K562 (cell line): ENCODE data around the gene SETD7. TPM values are rescaled to one million over a fixed set of nuclear protein-coding genes. Genes with fewer than 3 reads are reported as not detected.

ENCODE experiments used
- ATAC-seq: fragments of 200-7000 bp; cut with Tn5 transposase; 3 replicates; pipeline ENCODE4 v1.9.1; 2020; ENCODE audit warnings: moderate library complexity
- BruUV-seq: library from RNA; stranded (reverse); fragments of 400-500 nt; replicated peaks from 2 replicates; lab custom pipeline; 2021; lab: Mats Ljungman, UMichigan
- CTCF ChIA-PET: fragments of 300-600 bp; formaldehyde crosslinking; extraction: SDS; loops from one replicate; lab custom pipeline; 2021; ENCODE audit warnings: low intra/inter-chr PET ratio; lab: Yijun Ruan, JAX
- POLR2A ChIA-PET: fragments of 300-600, 350-650 bp; sonication (Branson Sonifier 250); formaldehyde crosslinking; extraction: SDS; loops from one replicate; lab custom pipeline; 2021; ENCODE audit warnings: antibody characterized with exemption, inconsistent platforms; lab: Yijun Ruan, JAX
- DNase-seq, 4 experiments: peaks; one replicate each; pipeline versions ENCODE4 v3.0.0 to v3.0.0-alpha.2; 2011 to 2018; ENCODE audit warnings: low spot score in 3 of 4, mixed read lengths in 3 of 4; ENCODE audit errors: extremely low read depth in 1 of 4
- FAIRE-seq: peaks from 2 replicates; lab custom pipeline; 2011; peaks lifted over from hg19 to GRCh38; lab: Jason Lieb, UNC
- H2AFZ ChIP-seq: 2 replicates; pipeline ENCODE4 v1.6.0; 2011; ENCODE audit warnings: low read depth, low read length, control low read depth, inconsistent platforms
- H3K27ac ChIP-seq: fragments of 200-600 bp; 3 replicates; pipeline ENCODE4 v1.8.0; 2011; ENCODE audit warnings: low read depth, mild to moderate bottlenecking, control low read depth, inconsistent platforms, low read length, moderate library complexity, mixed read lengths; ENCODE audit errors: extremely low read depth
- H3K27me3 ChIP-seq, 2 experiments: fragments of 300-600 bp in 1 of 2; 2 replicates in 1 of 2; 3 replicates in 1 of 2; pipeline versions ENCODE4 v1.6.0 to v1.8.0; 2011; ENCODE audit warnings: inconsistent platforms in 2 of 2, low read length in 2 of 2, mild to moderate bottlenecking in 1 of 2, mixed read lengths in 1 of 2, moderate library complexity in 1 of 2; ENCODE audit not compliant: control insufficient read depth in 2 of 2, insufficient read depth in 2 of 2
- H3K36me3 ChIP-seq: fragments of 300-600 bp; 3 replicates; pipeline ENCODE4 v1.8.0; 2011; ENCODE audit warnings: mild to moderate bottlenecking, low read length, inconsistent platforms; ENCODE audit not compliant: control insufficient read depth, insufficient read depth
- H3K4me1 ChIP-seq, 2 experiments: fragments of 200-600 bp in 1 of 2; replicated peaks in 1 of 2; 2 replicates in 1 of 2; 3 replicates in 1 of 2; pipeline versions ENCODE4 v1.5.1 to v1.8.0; 2011; ENCODE audit warnings: inconsistent platforms in 2 of 2, low read length in 2 of 2, mild to moderate bottlenecking in 1 of 2, mixed read lengths in 1 of 2, moderate library complexity in 1 of 2; ENCODE audit not compliant: control insufficient read depth in 2 of 2, insufficient read depth in 2 of 2
- H3K4me2 ChIP-seq: 2 replicates; pipeline ENCODE4 v1.6.1; 2011; ENCODE audit warnings: low read length, control low read depth, inconsistent platforms, mixed read lengths; ENCODE audit not compliant: insufficient read depth
- H3K4me3 ChIP-seq: fragments of 200-600 bp; sonication (generic), shearing (Covaris generic); 2 replicates; pipeline ENCODE4 v1.5.1; 2016; ENCODE audit warnings: control low read depth, inconsistent platforms
- H3K79me2 ChIP-seq: fragments of 200-600 bp; 3 replicates; pipeline ENCODE4 v1.8.0; 2011; ENCODE audit warnings: low read length, inconsistent platforms; ENCODE audit not compliant: control insufficient read depth, insufficient read depth
- H3K9ac ChIP-seq, 2 experiments: 2 replicates each; pipeline versions ENCODE4 v1.6.0 to v1.6.1; 2011; ENCODE audit warnings: low read depth in 2 of 2, low read length in 2 of 2, control low read depth in 1 of 2, inconsistent platforms in 1 of 2, mild to moderate bottlenecking in 1 of 2, mixed read lengths in 1 of 2; ENCODE audit not compliant: insufficient read depth in 1 of 2
- H3K9me1 ChIP-seq: one replicate; pipeline ENCODE4 v1.6.0; 2011; ENCODE audit warnings: inconsistent platforms, mild to moderate bottlenecking, low read length, moderate library complexity; ENCODE audit not compliant: control insufficient read depth, insufficient read depth
- H3K9me3 ChIP-seq: replicated peaks from 2 replicates; pipeline ENCODE4 v1.5.1; 2011; ENCODE audit warnings: low read depth, low read length, inconsistent platforms; ENCODE audit not compliant: control insufficient read depth, insufficient read depth
- H4K20me1 ChIP-seq: replicated peaks from 2 replicates; pipeline ENCODE4 v1.6.1; 2011; ENCODE audit warnings: low read length, inconsistent platforms, mixed read lengths; ENCODE audit not compliant: control insufficient read depth, insufficient read depth
- ATF7 ChIP-seq: fragments of 450-650 bp; IDR thresholded peaks from 2 replicates; pipeline ENCODE4 v1.7.1; 2014; ENCODE audit warnings: mild to moderate bottlenecking, moderate library complexity
- CREB1 ChIP-seq, 2 experiments: sonication (generic) in 1 of 2; formaldehyde crosslinking in 1 of 2; IDR thresholded peaks; 2 replicates each; pipeline versions ENCODE4 v1.6.1 to v1.8.0; 2012 to 2022; ENCODE audit warnings: inconsistent platforms in 1 of 2, mild to moderate bottlenecking in 1 of 2, missing genetic modification reagents in 1 of 2, moderate library complexity in 1 of 2
- CREBBP ChIP-seq: IDR thresholded peaks from one replicate; pipeline ENCODE4 v1.6.1; 2012; ENCODE audit warnings: low read depth, mild to moderate bottlenecking, control low read depth, inconsistent platforms, low read length
- KLF16 ChIP-seq: IDR thresholded peaks from 2 replicates; pipeline ENCODE4 v1.6.1; 2016; ENCODE audit warnings: antibody characterized with exemption
- LARP7 ChIP-seq: fragments of 450-650 bp; IDR thresholded peaks from 2 replicates; pipeline ENCODE4 v1.6.1; 2016
- NELFE ChIP-seq: IDR thresholded peaks from 2 replicates; pipeline ENCODE4 v1.6.1; 2011; ENCODE audit warnings: mild to moderate bottlenecking; ENCODE audit not compliant: insufficient read depth, insufficient read length
- NFIC ChIP-seq: fragments of 450-650 bp; IDR thresholded peaks from 2 replicates; pipeline ENCODE4 v1.6.1; 2017; ENCODE audit warnings: mild to moderate bottlenecking, inconsistent platforms
- NR1H2 ChIP-seq: sonication (generic); formaldehyde crosslinking; IDR thresholded peaks from 2 replicates; pipeline ENCODE4 v1.4.0; 2020; ENCODE audit warnings: mild to moderate bottlenecking, missing genetic modification reagents
- RBFOX2 ChIP-seq: fragments of 200-400 bp; formaldehyde crosslinking; IDR thresholded peaks from 2 replicates; pipeline ENCODE4 v1.6.1; 2017; ENCODE audit warnings: low read depth, mild to moderate bottlenecking, low read length, moderate library complexity
- RBM25 ChIP-seq: fragments of 200-400 bp; formaldehyde crosslinking; IDR thresholded peaks from 2 replicates; pipeline ENCODE4 v1.6.1; 2018; ENCODE audit warnings: low read length, low read depth, moderate library complexity; ENCODE audit not compliant: severe bottlenecking
- U2AF2 ChIP-seq: fragments of 200-400 bp; formaldehyde crosslinking; optimal IDR thresholded peaks from 2 replicates; pipeline ENCODE3; 2017; ENCODE audit warnings: low read depth, mild to moderate bottlenecking, low read length
- ZNF75A ChIP-seq: fragments of 450-650 bp; formaldehyde crosslinking; IDR thresholded peaks from 2 replicates; pipeline ENCODE4 v1.4.0; 2020; ENCODE audit warnings: mild to moderate bottlenecking
- WGBS: fragments of 100-300 bp; shearing (Covaris generic); methylation state at CpG from one replicate; pipeline ENCODE4 v1.1.6; 2016; ENCODE audit warnings: low coverage, mixed read lengths; ENCODE audit not compliant: insufficient coverage; ENCODE audit errors: missing lambda C conversion rate; 5-methylcytosine and 5-hydroxymethylcytosine counted together
- in situ Hi-C: fragments of 300-500 bp; cut with MboI; formaldehyde crosslinking; loops from 4 replicates; pipeline ENCODE4 v1.15.0; 2018; ENCODE audit warnings: inconsistent platforms, mixed read lengths
- intact Hi-C: fragments of 100-400 bp; cut with micrococcal nuclease; formaldehyde crosslinking; loops from 2 replicates; pipeline ENCODE4 v1.14.2; 2022
- polyA plus RNA-seq, 8 experiments: library from polyadenylated mRNA; depleted of rRNA in 4 of 8; stranded (reverse) in 5 of 8; unstranded in 3 of 8; fragments of >200 nt; fragmentation: Nextera tagmentation in 2 of 8; fragmentation: Illumina TruSeq in 1 of 8; extraction: Ambion mirVana in 2 of 8; extraction: Trizol in 1 of 8; gene quantifications; 2 replicates each; pipeline versions ENCODE4 v1.2.1 to v1.2.3, GENCODE V29; 2011 to 2014; ENCODE audit warnings: inconsistent platforms in 1 of 8, missing spikeins in 1 of 8
- total RNA-seq, 7 experiments: library from RNA; depleted of rRNA in 6 of 7; stranded (reverse); fragments of >200 nt in 6 of 7; fragmentation: Illumina TruSeq in 2 of 7; extraction: Trizol in 2 of 7; gene quantifications; 2 replicates each; pipeline versions ENCODE4 v1.2.1 to v1.2.3, GENCODE V29; 2011 to 2021; ENCODE audit warnings: low replicate concordance in 1 of 7
- TF ChIP-seq, protein P1 (sequence below): sonication (generic); formaldehyde crosslinking; IDR thresholded peaks from 2 replicates; pipeline ENCODE4 v1.8.1; 2023; ENCODE audit warnings: mild to moderate bottlenecking, missing genetic modification reagents
- TF ChIP-seq, protein P2 (sequence below): IDR thresholded peaks from 2 replicates; pipeline ENCODE4 v1.6.1; 2011; ENCODE audit not compliant: insufficient read length; ENCODE audit errors: extremely low read depth

Gene SETD7
- total and polyA plus RNA-seq, 9 of the 15 experiments (the other 6 are each of a cell fraction or from before 2014, with no cell fraction given), result 0.37 to 2.4 (median 1.7) TPM

DNA sequence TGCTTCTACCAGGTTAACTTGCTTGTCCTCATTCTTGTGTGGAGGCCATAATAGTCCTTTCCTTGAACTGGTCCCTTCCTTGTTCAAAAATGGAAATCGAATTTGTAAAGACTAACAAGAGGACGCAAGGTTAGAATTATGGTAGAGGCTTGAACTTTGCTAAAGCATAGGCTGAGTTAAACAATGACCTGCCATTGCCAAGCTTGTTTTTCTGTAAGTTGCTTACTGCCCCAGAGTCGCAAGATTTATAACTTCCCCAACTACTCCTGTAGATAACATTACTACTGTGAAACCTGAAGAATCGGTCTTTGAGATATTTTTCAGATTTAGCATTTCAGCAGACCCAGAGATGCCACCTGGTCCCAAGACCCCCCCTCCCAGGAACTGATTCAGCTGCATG lies 56.8 kb downstream of the SETD7 start (continued):
- no peak for TF ChIP-seq LARP7
- TF ChIP-seq, all 486 proteins: peak for 0

DNA sequence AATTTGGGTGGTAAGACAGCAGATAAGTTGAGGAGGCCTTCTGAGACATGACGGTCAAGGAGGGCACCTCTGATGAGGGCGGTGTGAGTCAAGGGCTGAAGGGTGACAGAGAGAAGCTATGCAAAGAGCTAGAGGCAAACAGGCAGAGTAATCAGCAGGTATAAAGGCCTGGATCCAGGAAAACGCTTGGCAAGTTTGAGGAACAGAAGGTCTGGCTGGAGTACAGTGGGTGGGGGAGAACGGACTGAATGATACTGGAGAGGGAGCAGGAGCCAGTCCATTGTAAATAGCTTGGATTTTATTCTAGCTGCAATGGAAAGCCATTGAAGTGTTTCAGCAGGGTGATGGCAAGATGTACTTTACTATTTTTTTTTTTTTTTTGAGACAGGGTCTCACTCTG lies 62.8 kb downstream of the SETD7 start:
- no peaks in the 10 kb centered on the region for H4K20me1 ChIP-seq
- no peaks in the 10 kb centered on the region for H3K9me1 ChIP-seq
- DNase-seq (no peak), FAIRE-seq (no peak), ATAC-seq (no peak)
- H3K4me1 ChIP-seq, result no peaks in the 10 kb centered on the region
- no peak overlapping the region for H3K27ac ChIP-seq
- no peak overlapping the region for H3K9ac ChIP-seq
- in situ Hi-C loops, result no loop called here
- no TSS peak for BruUV-seq
- no peak overlapping the region for H3K4me2 ChIP-seq
- CTCF ChIA-PET, result no interaction called here
- POLR2A ChIA-PET, result no interaction called here
- no peaks in the 10 kb centered on the region for H3K36me3 ChIP-seq
- no peak overlapping the region for H3K4me3 ChIP-seq
- 2% methylated on average over 4 of the region's 4 CpGs for WGBS
- TF ChIP-seq NFIC (no peak), NELFE (no peak), RBM25 (no peak), CREB1 (IDR thresholded peaks at IDR 0.05) (no peak), CREB1 (CRISPR knock-in tag; IDR thresholded peaks at IDR 0.05) (no peak), NR1H2 (CRISPR knock-in tag) (no peak), U2AF2 (no peak), KLF16 (no peak), RBFOX2 (no peak), ATF7 (no peak), ZNF75A (CRISPR knock-in tag) (no peak), CREBBP (no peak)
- TF ChIP-seq, protein P1, sequence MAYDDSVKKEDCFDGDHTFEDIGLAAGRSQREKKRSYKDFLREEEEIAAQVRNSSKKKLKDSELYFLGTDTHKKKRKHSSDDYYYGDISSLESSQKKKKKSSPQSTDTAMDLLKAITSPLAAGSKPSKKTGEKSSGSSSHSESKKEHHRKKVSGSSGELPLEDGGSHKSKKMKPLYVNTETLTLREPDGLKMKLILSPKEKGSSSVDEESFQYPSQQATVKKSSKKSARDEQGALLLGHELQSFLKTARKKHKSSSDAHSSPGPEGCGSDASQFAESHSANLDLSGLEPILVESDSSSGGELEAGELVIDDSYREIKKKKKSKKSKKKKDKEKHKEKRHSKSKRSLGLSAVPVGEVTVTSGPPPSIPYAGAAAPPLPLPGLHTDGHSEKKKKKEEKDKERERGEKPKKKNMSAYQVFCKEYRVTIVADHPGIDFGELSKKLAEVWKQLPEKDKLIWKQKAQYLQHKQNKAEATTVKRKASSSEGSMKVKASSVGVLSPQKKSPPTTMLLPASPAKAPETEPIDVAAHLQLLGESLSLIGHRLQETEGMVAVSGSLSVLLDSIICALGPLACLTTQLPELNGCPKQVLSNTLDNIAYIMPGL, result no peak
- TF ChIP-seq, protein P2, sequence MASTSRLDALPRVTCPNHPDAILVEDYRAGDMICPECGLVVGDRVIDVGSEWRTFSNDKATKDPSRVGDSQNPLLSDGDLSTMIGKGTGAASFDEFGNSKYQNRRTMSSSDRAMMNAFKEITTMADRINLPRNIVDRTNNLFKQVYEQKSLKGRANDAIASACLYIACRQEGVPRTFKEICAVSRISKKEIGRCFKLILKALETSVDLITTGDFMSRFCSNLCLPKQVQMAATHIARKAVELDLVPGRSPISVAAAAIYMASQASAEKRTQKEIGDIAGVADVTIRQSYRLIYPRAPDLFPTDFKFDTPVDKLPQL, result no peak
- TF ChIP-seq, all 486 proteins: peak for 0
- intact Hi-C loops, result no loop called here
- Histone ChIP-seq H3K9me3 (no peaks in the 10 kb centered on the region), H2AFZ (no peak overlapping the region), H3K79me2 (no peaks in the 10 kb centered on the region), H3K27me3 (peaks cover 5 to 13% of the 10 kb centered on the region in 2 experiments; a peak in 3 of 5 replicates)
